Hepatocyte (in vitro differentiated cells): ENCODE data around the gene ANKDD1B. TPM values are rescaled to one million over a fixed set of nuclear protein-coding genes. Genes with fewer than 3 reads are reported as not detected.

Experiments used
- DNase-seq: peaks from one replicate; pipeline ENCODE4 v3.0.0-alpha.2; 2016; ENCODE audit warnings: low spot score
- H2AFZ ChIP-seq: fragments of 200-600 bp; sonication (generic); 2 replicates; pipeline ENCODE4 v1.6.0; 2016; ENCODE audit warnings: antibody characterized with exemption, mild to moderate bottlenecking
- H3K27ac ChIP-seq: fragments of 200-600 bp; sonication (generic); 2 replicates; pipeline ENCODE4 v1.5.1; 2016; ENCODE audit warnings: mild to moderate bottlenecking
- H3K27me3 ChIP-seq: fragments of 200-600 bp; sonication (generic); 2 replicates; pipeline ENCODE4 v1.6.1; 2016
- H3K36me3 ChIP-seq: fragments of 200-600 bp; sonication (generic); replicated peaks from 2 replicates; pipeline ENCODE4 v1.5.1; 2016; ENCODE audit warnings: low read depth; ENCODE audit not compliant: insufficient read depth
- H3K4me1 ChIP-seq: fragments of 200-600 bp; sonication (generic); 2 replicates; pipeline ENCODE4 v1.5.1; 2016; ENCODE audit warnings: mild to moderate bottlenecking, moderate library complexity; ENCODE audit not compliant: insufficient read depth
- H3K4me2 ChIP-seq: fragments of 200-600 bp; sonication (generic); 2 replicates; pipeline ENCODE4 v1.6.0; 2016
- H3K4me3 ChIP-seq: fragments of 200-600 bp; sonication (generic); 2 replicates; pipeline ENCODE4 v1.5.1; 2016; ENCODE audit warnings: mild to moderate bottlenecking
- H3K79me2 ChIP-seq: fragments of 200-600 bp; sonication (generic); 2 replicates; pipeline ENCODE4 v1.6.0; 2017; ENCODE audit warnings: mild to moderate bottlenecking
- H3K9me2 ChIP-seq: fragments of 200-600 bp; sonication (generic); replicated peaks from 2 replicates; pipeline ENCODE4 v1.6.0; 2017; ENCODE audit warnings: mild to moderate bottlenecking; ENCODE audit not compliant: insufficient read depth
- H3K9me3 ChIP-seq: fragments of 200-600 bp; sonication (generic); 2 replicates; pipeline ENCODE4 v1.5.1; 2016; ENCODE audit warnings: low read depth, mild to moderate bottlenecking
- H4K20me1 ChIP-seq: fragments of 200-600 bp; sonication (generic); 2 replicates; pipeline ENCODE4 v1.6.0; 2016; ENCODE audit warnings: mild to moderate bottlenecking; ENCODE audit not compliant: insufficient read depth, poor library complexity, severe bottlenecking
- EZH2 ChIP-seq: fragments of 200-600 bp; sonication (generic); IDR thresholded peaks from 2 replicates; pipeline ENCODE4 v1.6.1; 2016; ENCODE audit warnings: antibody characterized with exemption, mild to moderate bottlenecking, borderline replicate concordance
- EZH2phosphoT487 ChIP-seq: fragments of 200-600 bp; sonication (generic); IDR thresholded peaks from one replicate; pipeline ENCODE4 v1.6.1; 2018; ENCODE audit warnings: antibody characterized with exemption, mild to moderate bottlenecking, low read depth, moderate library complexity; ENCODE audit not compliant: unreplicated experiment, severe bottlenecking
- WGBS: methylation state at CpG from one replicate; pipeline ENCODE4 v1.1.6; 2016; ENCODE audit warnings: low lambda C conversion rate; ENCODE audit errors: missing lambda C conversion rate; 5-methylcytosine and 5-hydroxymethylcytosine counted together
- polyA plus RNA-seq: library from polyadenylated mRNA; unstranded; fragments of >200 nt; fragmentation: Nextera tagmentation; extraction: Ambion mirVana; gene quantifications from 2 replicates; pipeline ENCODE4 v1.2.1, GENCODE V29; 2016
- total RNA-seq: library from RNA; depleted of rRNA; stranded (reverse); fragments of >200 nt; gene quantifications from 2 replicates; pipeline ENCODE4 v1.2.3, GENCODE V29; 2014
- TF ChIP-seq, protein P1 (sequence below): fragments of 200-600 bp; sonication (generic); IDR thresholded peaks from 2 replicates; pipeline ENCODE4 v1.5.1; 2016; ENCODE audit warnings: antibody characterized with exemption, mild to moderate bottlenecking; ENCODE audit not compliant: poor library complexity

ANKDD1B gene
- total and polyA plus RNA-seq, 2 experiments from 2014 or later, result 0.71 to 4.7 TPM

DNA sequence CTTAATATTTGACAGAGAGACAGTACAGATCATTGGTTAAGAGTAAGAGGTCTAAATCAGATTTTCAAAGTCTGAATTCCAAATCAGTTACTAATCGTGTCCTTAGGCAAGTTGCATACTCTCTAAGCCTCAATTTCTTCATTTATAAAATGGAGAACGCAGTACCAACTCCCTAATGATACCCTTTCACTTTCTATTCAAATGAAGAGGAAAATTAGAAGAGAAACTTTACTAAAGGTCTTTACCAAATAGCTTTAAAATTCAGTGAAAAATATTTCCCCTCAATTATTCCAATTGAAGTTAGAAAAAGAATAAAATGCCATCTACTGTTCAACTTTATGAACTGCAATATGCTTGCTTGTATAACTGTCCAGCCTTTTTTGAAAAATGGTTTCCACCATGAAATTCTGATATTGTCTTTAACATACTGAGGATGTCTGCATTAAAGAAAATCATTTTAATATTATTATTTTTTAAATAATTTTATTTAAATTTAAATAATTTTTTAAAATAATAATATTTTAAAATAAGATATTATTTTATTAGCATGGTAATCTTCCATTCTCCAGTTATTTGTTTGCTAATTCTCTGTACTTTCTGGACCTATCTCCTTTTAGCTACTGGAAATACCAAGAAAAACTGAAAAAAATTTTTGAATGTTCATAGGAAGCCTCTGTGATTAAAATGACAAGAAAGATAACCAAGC, 70.0 kb downstream of the ANKDD1B start:
- 63% methylated on average over 2 of the region's 2 CpGs for WGBS
- no peaks in the 10 kb centered on the region for H3K9me2 ChIP-seq
- no peaks in the 10 kb centered on the region for H3K27me3 ChIP-seq
- H3K9me3 ChIP-seq, result no peaks in the 10 kb centered on the region
- no peaks in the 10 kb centered on the region for H3K4me1 ChIP-seq
- DNase-seq, result peak; percentile 49
- H3K4me2 ChIP-seq, result no peak overlapping the region
- no peak overlapping the region for H3K27ac ChIP-seq
- H4K20me1 ChIP-seq, result no peaks in the 10 kb centered on the region
- H2AFZ ChIP-seq, result no peak overlapping the region
- H3K4me3 ChIP-seq, result no peak overlapping the region
- no peaks in the 10 kb centered on the region for H3K79me2 ChIP-seq
- H3K36me3 ChIP-seq, result no peaks in the 10 kb centered on the region
- no peak for TF ChIP-seq EZH2
- TF ChIP-seq, protein P1, sequence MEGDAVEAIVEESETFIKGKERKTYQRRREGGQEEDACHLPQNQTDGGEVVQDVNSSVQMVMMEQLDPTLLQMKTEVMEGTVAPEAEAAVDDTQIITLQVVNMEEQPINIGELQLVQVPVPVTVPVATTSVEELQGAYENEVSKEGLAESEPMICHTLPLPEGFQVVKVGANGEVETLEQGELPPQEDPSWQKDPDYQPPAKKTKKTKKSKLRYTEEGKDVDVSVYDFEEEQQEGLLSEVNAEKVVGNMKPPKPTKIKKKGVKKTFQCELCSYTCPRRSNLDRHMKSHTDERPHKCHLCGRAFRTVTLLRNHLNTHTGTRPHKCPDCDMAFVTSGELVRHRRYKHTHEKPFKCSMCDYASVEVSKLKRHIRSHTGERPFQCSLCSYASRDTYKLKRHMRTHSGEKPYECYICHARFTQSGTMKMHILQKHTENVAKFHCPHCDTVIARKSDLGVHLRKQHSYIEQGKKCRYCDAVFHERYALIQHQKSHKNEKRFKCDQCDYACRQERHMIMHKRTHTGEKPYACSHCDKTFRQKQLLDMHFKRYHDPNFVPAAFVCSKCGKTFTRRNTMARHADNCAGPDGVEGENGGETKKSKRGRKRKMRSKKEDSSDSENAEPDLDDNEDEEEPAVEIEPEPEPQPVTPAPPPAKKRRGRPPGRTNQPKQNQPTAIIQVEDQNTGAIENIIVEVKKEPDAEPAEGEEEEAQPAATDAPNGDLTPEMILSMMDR, result peak; percentile 85
- no peak for TF ChIP-seq EZH2phosphoT487

DNA sequence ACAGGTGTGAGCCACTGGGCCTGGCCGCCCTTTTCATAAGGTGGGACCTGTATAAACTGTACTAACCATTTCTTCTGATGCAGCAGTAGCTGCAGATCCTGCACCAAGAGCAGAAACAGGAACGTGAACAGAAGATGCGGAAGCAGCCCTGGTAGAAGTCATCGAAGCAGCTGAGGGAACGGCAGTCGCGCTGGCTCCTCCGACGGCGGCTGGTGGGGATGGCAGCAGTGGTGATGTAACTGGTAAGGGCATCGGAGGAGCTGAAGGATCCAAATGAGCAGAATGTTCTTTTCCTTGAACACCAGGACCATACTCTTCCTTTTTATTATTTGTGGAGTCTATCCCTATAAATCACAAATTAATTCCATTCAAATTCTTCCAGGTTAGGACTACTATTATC, 73.9 kb downstream of the ANKDD1B start:
- no peak overlapping the region for H3K4me2 ChIP-seq
- no peaks in the 10 kb centered on the region for H3K27me3 ChIP-seq
- DNase-seq, result no peak
- no peaks in the 10 kb centered on the region for H4K20me1 ChIP-seq
- no peak overlapping the region for H2AFZ ChIP-seq
- no peaks in the 10 kb centered on the region for H3K9me3 ChIP-seq
- 96% methylated on average over 11 of the region's 11 CpGs for WGBS
- TF ChIP-seq EZH2phosphoT487 (no peak), EZH2 (no peak)
- TF ChIP-seq, protein P1, result no peak
- H3K79me2 ChIP-seq, result no peaks in the 10 kb centered on the region
- no peaks in the 10 kb centered on the region for H3K36me3 ChIP-seq
- no peaks in the 10 kb centered on the region for H3K4me1 ChIP-seq
- H3K9me2 ChIP-seq, result no peaks in the 10 kb centered on the region
- H3K4me3 ChIP-seq, result no peak overlapping the region
- H3K27ac ChIP-seq, result no peak overlapping the region

DNA sequence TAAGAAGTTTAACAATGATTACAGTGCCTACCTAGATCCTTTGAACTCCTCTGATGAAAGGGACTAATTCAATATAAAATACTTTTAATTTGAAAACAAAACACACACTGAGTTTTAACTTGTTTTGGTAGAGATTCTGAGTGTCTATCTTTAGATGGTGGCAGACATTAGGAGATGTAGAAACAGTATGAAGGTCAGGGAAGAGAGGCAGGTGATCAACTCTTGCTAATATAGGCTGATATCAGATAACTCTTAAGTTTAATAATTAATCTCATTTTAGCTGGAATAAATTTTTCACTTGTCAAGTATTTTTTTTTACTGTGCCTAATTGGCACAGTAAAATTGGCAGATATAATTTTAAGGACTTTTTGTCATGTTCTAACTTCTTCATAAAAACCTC, 75.2 kb downstream of the ANKDD1B start:
- H3K36me3 ChIP-seq, result no peaks in the 10 kb centered on the region
- DNase-seq, result no peak

More for the DNA sequence above, 75.2 kb downstream of the ANKDD1B start:
- TF ChIP-seq EZH2 (no peak), EZH2phosphoT487 (no peak)
- TF ChIP-seq, protein P1, result no peak
- Histone ChIP-seq H3K27me3 (no peaks in the 10 kb centered on the region), H3K4me2 (no peak overlapping the region), H3K4me3 (no peak overlapping the region), H3K9me3 (no peaks in the 10 kb centered on the region), H3K79me2 (no peaks in the 10 kb centered on the region), H3K4me1 (no peaks in the 10 kb centered on the region), H3K27ac (no peak overlapping the region), H3K9me2 (no peaks in the 10 kb centered on the region), H2AFZ (no peak overlapping the region), H4K20me1 (no peaks in the 10 kb centered on the region)
